Stimulated activated CD4-positive, alpha-beta T cell treated with anti-CD3 and anti-CD28 coated beads, Interleukin-12 subunit alpha, Interleukin-12 subunit beta, amount 100 ng/mL, for 4 hours (primary cell): Measurements from ENCODE around the gene CARMIL1.
A peak's percentile ranks its signal among the peaks of the same experiment; 100 is the strongest.

Source experiments
- DNase-seq: peaks from one replicate; pipeline ENCODE4 v3.0.0-alpha.2; 2020

Gene CARMIL1

DNA sequence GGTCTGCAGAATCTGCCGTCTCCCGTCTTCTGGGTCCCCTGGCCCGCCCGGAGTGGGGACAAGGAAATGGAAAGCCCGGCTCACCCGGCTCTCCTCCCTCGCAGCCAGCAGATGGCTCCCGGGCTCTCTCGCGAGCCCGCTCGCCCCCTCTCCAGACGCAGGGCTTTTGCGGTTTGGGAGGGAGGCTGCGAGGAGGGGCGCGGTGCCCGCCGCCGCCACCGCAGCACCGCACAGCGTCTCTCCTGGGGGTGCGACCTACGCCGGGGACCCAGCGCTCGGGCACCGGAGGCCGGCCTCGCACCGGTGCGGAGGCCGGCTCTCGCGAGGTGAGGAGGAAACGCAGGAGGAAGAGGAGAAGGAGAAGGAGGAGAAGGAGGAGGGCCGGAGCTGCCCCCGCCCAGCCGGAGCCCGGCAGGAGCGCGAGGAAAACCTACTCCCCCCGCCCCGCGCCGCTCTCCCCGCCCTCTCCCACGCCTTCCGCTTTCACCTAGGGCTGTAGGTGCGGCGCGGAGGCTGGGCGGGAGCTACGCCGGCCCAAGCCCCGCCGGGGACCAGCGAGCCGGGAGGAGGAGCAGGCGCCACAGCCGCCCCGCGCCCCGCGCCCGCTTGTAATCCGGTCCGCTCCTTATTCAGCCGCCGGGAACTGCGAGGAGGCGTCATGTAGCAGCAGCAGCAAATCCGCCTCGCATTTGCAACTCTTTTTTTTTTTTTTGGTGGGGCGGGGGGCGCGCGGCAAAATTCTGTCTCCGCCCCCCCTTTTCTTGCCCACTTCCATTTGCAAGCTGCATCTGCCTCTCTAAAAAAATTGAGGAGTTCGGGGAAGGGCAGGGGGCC, at the start of gene CARMIL1:
TSS of gene CARMIL1 (plus strand) at position 461 of the 834 bp plus-strand sequence. CDS start 422 bp downstream, outside the sequence.
- DNase-seq: peak; percentile 61

DNA sequence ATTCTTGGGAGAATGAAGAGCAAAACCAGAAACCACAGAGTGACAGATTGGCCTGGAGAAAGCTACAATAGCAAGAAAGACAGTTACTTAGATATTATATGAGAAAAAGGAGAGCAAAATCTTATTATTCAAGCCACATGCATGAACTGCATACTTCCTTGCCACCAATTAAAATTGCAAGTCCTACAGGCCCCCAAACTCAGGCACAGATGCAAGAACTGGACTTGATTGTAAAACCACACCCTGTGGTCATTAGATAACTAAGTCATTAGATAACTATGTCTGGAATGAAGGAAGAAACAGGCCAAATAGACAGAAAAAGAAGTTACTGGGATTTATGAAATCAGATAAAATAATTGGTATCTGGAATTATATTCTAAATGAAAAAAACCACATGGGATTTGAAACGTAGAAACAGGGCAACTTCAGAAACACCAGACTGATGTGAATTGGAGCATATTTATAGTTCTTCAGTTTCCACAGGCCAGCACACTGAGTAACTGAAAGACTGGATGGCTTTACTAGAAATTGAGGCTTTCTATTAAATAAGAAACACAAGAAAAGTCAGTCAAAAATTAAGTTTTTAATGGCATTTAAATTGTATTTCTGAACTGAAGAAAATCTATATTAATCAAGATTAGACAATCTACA, 49.4 kb upstream of the CARMIL1 start:
- DNase-seq: no peak

DNA sequence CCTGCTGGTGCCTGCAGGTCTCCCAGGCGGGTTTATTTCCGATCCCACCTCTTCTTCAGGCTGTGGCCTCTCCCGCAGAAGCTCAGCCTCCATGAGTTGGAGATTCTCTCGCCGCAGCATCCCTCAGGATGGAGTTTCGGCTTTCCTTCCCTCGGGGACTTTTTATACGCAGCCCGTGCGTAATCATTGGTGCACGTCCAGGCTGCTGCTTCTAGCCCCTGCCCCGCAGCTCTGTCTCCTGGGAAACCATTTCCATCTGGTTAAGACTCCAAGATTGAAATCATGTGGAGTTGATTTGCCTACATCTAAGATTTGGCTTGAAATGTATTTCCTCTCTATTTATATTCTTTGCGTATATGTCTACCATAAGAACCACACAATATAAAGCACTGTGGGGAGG, 46.7 kb upstream of the CARMIL1 start:
- DNase-seq: no peak

DNA sequence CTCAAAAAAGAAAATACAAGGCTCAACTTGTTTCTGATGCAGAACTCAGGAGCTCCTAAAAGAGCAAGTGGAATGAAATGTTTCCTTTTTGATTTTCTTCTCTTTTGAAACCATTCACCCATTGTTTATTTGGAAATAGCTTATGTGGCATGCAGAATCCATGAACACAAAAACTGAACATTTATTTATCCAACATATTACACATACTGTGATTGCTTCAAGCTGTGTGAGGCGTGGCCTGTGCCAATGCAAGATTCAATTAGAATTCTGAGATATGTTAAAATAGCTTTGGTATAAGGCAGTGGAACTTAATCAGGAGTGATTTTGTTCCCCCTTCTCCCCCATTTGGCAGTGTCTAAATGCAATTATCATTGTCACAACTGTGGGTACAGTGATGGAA, 45.9 kb upstream of the CARMIL1 start:
- no peak for DNase-seq

DNA sequence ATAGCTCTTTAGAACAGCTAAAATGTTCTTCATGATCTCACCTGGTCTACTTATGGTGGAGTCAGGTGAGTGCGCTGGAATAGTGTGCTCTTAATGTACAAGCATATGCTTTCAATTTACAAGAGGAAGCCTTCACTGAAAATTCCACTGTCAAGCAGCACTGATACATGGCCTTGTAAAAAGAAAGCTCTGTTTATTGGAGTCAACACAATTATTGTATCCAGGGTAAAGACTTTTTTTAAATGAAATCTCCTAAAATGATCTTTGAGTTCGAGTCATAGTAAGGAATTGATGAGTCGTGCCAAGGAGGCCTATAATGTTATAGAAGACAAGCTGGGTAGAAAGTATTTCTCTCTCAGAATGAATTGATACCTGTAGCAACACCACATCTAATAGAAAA, 41.6 kb upstream of the CARMIL1 start:
- no peak for DNase-seq

DNA sequence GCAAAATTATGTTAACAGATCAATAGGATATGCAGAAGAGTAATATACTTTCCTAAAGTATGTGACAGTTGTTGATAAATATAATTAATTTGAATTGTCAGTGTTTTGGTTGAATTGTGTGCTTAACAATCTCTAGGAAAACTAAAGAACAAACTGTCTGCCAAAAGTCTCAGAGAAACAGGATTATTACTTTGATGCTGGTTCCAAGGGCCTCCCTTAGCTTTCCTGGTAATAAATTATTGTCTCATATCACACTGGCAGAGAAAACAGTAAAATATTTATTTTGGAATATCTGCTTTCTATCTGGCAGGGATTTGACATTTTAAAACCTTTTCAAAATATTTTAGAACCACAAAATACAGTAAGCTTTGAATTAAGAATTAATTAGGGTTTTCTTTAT, 40.1 kb upstream of the CARMIL1 start:
- no peak for DNase-seq

DNA sequence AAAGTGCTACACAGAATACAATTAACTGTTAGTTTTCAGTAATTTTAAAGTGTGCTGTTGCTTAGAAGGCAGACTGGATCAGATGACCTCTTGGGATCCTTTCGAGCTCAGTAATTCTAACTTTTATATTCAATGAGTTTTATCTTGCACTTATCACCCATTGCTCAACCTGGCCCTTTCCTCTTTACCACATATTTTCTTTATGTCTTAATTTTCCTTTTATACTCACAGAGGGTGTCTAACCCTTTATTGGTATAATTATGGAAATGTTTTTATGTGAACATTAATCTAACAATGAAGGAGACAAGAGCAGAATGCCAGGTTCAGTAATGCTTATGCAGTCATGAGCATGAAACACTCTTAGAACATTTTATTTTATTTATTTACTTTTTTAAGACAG, 39.7 kb upstream of the CARMIL1 start:
- DNase-seq: no peak

DNA sequence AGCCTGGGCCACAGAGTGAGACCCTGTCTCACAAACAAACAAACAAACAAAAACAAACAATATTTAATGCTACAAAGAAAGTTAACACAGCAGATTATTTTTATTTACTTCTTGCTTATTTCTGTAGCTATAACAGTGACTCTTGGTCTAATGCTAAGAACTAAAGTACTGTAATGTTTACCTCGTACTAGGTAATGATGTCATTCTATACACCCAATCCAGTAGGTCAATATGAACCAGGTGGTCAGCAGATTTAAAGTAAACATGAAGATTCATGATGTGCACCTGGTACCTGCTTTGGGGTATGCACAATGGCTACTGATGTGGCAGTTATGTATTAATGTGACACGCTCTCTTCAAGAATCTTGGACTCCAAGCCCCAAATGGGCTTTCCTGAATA, 36.6 kb upstream of the CARMIL1 start:
- no peak for DNase-seq

DNA sequence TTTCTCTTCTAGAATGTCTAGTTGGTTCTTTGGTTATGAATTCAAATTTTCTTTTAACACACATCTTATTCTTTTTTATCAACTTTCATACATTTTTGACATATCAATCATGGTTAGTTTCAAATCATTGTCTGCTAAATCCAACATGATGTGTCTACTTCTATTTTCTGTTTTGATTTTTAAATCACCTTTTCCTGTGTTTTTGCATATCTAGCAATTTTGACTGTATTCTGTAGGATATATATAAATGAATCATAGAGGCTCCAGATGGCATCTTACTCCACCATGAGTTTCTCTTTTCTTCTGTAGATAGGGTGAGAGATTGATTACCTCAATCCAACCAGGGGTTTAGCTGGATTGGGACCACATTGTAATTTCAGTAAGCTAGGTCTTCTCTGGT, 34.3 kb upstream of the CARMIL1 start:
- DNase-seq: no peak

DNA sequence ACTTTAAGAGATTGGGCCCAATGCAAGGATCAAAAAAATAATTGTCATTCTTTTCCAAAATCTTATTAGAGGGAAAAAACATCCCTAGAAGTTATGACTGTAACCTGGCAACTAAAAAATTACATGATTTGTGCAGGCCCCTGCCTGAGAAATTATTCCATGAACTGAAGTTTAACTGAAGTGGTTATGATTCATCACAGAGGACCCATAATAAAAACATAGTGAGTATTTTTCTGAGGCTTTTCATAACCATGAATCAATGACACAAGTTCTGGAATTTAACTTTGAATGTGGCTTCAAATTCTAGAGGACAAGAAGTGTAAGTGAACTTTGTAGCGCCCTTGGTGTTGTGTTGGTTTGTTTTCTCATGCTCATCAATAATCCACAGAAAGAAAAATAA, 31.1 kb upstream of the CARMIL1 start:
- no peak for DNase-seq

DNA sequence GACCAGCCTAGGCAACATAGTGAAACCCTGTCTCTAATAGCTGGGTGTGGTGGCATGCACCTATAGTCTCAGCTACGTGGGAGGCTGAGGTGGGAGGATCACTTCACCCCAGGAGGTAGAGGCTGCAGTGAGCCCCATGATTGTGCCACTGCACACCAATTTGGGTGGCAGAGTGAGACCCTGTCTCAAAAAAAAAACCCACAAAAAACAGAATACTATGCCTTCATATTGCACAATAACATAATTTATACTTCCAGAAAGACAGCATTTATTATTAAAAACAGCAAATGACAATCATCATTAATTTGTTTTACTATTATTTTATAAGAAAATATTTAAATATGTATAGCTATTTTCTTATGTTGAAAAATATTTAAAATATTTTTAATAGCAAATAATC, 30.0 kb upstream of the CARMIL1 start:
- no peak for DNase-seq

DNA sequence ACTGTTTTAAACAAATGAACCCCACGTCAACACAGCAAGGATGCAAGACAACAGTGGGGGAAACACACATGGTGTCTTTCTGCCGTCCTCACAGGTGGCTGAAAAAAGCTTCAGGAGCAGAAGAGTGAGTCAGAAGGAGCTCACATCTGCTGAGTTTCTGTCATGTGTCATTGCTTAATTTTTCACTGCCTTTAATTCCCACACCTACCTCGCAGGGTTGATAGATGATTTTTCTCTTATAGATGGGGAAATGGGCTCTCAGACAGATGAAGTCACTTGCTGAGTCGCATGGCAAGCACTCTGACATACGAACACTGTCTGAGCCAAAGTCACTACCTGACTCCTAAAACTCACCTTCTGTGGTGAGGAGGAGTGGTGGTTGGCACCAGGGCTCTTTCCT, 28.3 kb upstream of the CARMIL1 start:
- DNase-seq: no peak

DNA sequence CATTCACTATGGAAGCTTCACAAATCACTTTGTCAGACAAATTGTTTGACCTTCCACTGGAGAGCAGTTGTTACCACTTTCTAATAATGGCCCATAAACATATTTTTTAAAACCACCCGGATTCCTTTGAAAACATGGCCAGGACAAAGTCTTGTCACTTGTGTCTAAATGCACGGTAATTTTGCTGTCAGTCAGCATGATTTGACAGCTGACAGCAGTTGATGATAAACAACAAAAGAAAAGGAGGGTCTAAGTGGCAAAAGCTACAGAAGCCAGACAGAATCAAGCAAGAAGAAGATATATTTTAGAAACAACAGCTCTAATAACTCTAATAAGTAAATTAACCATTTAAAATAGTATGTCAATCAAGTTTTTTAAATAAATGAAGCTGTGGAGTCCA, 27.7 kb upstream of the CARMIL1 start:
- DNase-seq: no peak

DNA sequence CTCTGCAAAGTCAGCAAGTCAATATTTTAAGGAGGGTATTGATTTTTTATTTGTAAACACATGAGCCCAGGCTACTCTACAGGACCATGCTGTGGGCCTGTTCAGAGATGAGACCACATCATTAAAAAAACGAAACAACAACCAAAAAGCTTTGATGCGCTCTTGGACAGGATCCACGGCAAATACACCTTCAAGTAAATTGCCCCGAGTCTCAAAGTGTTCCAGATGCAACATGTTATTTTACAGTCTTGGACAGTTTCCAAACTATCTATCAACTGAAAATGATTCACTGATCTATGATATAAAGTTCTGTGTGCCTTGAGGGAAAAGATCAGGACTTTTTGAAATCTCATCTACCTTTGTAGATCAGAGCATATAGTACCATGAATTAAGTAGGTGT, 25.8 kb upstream of the CARMIL1 start:
- no peak for DNase-seq

DNA sequence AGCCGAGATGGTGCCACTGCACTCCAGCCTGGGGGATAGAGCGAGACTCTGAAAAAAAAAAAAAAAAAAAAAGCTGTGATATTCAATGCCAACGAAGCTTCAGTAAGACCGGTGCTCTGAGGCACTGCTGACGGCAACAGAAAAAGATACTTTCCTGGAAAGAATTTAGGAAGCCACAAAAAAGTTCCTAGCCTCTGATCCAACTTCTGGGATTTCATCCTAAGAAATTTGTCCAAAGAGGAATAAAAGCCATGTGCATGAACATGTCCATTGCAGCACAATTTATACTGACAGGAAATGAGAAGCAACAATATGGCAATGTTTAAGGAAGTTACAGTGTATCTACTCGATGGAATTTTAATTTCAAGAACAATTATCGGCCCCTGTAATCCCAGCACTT, 24.5 kb upstream of the CARMIL1 start:
- no peak for DNase-seq

DNA sequence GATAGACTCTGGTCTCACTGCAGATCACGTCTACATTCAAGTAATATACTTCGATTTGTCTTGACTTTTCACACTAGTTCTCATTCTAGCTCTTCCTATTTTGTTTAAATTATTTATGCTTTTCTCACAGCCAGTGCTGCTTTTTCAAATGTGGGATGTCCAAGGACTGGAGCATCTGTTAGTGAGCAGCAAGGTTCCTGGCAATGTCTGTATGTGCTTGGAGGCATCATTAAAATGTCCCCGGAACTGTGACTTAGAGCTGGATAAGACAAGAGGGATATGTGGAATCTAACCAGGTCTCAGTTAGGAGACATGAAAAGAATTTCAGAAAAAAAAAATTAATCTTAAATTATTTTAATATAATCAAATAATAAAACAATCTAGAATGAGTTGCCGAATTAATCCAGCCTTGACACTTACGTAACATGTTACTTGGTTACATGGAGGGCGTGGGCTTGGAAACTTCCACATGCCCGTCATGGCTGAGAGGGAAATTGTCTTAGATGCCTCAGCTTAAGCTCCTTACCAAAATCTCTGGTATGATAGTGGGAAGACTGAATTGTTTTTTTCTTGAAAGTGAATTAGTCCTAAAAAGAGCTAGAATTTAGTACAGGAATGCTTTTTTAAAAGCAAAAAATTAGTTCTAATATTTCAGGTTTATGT, 21.4 kb upstream of the CARMIL1 start:
- no peak for DNase-seq

DNA sequence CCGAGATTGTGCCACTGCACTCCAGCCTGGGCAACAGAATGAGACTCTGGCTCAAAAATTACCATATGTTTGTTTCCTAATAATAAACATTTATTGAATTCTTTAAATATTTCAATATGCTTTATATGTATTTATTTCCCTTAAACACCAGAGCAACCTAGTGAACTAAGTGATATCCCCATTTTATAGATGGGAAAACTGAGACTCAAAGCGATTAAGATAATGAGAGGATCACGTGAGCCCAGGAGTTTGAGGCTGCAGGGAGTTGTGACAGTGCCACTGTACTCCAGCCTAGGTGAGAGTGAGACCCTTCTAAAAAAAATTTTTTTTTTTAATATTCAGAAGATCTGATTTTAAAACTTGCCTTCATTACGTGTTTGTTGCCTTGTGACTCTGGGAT, 19.4 kb upstream of the CARMIL1 start:
- DNase-seq: no peak

DNA sequence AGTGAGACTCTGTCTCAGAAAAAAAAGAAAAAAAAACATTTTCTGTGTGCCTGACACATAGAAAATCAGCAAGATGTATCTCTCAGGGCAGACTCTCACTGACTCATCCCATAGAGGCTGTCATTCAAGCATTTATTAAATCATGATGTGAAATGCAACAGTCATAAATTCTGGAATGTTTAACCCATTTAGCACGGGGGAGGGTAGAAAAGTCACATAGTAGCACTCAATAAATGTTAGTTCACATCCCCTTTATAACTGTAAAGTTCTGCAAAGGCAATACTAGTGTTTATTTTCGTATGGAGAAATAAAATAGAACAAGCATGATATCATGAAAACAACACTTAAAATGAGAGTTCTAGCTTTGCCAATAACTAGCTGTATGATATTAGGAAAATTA, 15.5 kb upstream of the CARMIL1 start:
- DNase-seq: no peak

DNA sequence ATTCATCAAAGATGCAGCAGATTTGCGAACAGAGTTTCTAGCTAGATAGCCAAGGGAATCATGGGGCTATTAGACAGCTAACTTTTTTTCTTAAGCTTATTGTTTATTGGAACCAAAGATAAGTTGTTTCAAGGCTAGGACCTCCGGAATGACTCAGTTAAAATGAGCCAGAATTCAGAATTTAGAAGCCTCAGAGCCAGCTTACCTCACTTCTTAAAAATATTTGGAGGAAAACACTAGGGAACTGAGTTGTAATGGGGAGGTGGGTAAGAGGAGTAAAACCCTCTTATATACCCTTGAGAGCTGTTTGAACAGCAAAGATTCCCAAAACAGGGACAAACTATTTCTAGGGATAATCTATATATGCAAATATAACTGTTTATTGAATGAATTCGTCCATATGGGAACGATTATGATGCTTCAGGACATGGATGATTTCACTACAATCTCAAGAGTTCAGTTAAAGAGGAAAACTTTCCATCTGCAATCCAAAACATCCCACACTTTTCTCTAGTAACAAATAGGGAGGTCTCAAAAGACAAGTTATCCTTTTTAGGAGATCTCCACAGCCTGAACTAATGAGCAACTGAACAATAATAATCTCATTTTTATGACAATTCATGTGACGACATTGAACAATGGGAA, 12.6 kb upstream of the CARMIL1 start:
- DNase-seq: no peak

DNA sequence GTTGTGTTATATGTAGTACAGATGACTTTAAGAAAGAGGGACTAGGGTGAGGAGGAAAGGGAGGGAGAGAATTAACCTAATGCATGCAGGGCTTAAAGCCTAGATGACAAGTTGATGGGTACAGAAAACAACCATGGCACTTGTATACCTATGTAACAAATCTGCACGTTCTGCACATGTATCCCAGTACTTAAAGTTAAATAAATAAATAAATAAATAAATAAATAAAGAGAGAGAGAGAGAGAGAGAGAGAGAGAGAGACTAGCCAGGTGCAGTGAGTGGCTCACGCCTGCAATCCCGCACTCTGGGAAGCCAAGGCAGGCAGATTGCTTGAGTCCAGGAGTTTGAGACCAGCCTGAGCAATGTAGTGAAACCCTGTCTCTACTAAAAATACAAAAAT, 11.5 kb upstream of the CARMIL1 start:
- DNase-seq: no peak

DNA sequence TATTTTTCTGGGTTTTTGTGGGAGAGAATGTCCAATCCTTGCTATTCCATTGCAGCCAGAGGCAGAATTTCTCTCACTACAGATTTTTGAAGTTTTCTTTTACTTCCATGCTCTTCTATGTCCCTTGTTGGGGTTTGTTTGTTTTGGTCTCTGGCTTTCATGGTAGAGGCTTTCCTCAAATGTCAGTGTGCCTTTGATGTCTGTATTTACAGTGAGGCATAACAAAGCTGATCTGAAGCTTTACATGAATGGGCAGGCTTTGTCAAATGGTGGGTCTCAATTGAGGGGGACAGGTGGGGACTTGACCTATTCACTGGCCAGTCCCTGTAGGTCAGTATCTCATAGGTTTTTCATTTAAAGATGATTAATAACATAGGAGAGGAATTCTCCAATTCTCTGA, 8.6 kb upstream of the CARMIL1 start:
- DNase-seq: no peak

DNA sequence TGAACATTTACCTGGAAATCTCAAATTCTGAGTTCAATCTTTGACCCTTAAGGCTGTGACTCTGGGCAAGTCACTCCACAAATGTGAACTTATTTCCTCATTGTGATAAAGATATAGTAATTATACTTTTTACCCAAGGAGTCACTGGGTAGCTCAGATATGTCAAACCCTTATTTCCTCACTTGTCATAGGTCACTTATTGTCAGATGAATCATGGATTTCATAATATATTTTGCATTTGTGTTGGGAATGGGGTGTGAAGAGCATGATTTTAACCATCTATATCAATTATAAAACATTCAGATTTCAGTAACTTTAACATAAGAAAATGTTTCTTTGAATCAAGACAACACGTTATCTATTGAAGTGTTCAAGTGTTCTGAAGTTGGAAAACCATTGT, 3.7 kb upstream of the CARMIL1 start:
- no peak for DNase-seq

DNA sequence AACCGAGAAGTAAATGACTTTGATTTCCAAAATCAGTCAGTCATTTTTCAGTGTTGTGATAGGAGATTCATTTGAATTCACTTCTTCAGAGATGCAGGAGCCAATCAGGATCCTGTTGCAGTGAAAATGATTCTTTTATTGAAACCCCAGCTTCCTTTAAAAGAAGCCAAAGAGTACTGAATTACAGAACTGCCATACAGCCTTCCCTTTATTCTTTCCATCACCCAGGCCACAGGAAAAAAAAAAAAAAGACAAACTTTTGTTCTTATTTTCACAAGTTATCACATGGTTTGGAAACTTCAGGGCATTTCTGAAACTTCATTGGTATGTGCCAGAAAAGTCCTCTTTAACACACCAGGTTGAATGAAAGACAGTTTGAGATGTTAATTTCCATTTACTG, 1.8 kb upstream of the CARMIL1 start:
- DNase-seq: no peak

DNA sequence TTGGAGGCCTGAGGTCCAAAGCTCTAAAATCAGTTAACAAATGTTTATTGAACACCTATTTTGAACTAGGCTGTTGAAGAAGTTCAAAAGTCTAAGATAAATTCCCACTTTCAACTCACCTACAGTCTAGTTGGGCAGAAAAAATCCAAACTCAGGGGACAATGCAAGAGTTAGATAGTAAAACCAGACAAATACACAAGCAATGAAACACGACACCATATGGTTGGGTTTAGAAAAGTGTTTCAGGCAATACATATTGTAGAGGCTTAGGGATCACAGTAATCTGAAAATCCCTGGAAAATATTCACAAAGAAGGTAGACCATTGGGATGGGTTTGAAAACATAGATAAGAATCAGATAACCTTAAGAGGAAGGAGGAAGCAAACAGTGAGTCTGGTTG, 1.3 kb upstream of the CARMIL1 start:
- no peak for DNase-seq
